Stimulated activated CD4-positive, alpha-beta T cell treated with anti-CD3 and anti-CD28 coated beads, Interleukin-2, amount 100 ng/mL, for 48 hours (primary cell): ENCODE measurements around the gene NPHS2.

Source experiments
- DNase-seq, 2 donors: peaks; one replicate each; pipeline ENCODE4 v3.0.0-alpha.2; 2020

The NPHS2 gene

DNA sequence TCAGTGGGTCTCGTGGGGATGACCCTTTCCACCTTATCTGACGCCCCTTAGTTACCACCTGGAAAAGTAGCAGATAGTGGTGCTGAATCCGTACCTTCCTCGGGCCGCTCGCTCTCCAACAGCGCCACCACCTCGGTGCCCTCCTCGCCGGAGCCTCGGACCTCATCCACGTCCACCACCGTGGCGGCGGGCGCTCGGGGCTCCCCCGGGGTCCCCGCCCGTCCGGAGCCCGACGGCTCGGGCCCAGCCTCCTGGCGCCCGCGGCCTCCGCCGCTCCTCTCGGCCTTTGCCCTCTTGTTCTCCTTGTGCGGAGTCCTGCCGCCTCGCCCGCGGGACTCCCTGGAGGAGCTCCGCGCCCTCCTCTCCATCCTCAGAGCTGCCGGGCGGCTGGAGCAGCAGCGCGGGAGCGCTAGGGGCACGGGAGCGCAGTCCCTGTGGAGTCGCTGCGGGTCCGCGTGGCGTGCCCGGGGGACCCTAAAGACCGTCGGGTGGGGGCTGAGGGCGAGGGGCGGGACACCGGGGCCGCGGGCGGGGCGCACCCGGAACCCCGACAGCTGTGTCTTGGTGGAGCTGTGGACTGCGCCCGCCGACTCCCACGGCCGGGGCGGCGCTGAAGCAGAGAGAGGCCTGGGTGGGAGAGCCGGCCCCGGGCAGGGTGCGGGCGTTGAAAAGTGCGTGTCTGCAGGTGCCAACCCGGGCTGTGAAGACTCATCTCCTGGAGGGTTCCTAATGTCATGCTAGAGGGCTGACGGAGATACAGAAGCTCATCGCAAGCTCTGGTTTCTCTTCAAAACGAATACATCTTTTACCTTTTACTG, at the start of gene NPHS2:
TSS of gene NPHS2 (minus strand) at position 452 of the 818 bp plus-strand sequence. CDS start at position 368, 84 bp downstream.
- DNase-seq = no peak

DNA sequence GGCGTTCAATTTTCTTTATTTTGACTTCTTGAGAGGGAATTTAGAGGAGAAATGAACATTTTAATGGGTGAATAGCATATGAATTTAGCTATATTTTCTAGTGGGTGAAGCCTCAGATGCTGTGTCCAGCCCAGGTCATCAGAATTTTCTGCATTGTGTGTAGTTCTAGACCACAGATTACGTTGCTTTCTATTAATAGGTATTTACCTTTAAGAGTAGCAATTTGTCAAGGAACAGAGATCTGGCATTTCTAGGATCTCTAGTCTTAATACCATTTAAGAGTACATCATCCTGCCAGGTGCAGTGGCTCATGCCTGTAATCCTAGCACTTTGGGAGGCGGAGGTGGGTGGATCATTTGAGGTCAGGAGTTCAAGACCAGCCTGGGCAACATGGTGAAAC, 36.6 kb upstream of the NPHS2 start:
- DNase-seq = no peak

DNA sequence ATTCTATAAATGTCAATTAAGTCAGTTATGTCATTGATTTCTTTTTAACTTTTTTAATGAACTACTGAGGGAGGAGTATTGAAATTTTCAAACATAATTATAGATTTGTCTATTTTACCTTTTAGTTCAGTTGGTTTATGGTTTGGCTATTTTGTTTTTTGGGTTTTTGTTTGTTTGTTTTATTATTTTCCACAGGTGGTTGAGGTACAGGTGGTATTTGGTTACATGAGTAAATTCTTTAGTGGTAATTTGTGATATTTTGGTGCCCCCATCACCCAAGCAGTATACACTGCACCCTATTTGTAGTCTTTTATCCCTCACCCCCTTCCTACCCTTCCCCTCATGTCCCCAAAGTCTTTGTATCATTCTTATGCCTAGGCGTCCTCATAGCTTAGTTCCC, 25.3 kb upstream of the NPHS2 start:
- no peak for DNase-seq

DNA sequence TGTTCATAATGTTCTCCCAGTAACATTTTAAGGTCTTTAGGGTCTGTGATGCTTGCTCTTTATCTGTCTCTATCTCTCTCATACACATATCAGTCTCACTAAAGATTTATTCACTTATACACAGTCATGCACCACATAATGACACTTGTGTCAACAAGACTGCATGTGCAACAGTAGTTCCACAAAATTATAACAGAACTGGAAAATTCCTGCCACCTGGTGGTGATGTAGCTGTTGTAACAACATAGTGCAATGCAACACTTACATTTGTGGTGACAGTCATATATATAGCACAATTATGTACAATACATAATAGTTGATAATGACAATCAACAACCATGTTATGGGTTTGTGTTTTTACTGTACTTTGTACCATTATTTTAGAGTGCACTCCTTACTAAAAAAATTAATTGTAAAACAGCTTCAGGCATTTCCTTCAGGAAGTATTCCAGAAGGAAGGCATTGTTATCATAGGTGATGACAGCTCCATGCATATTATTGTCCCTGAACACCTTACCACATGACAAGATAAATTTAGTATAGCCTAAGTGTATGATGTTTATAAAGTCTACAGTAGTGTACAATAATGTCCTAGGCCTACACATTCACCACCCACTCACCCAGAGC, 24.0 kb upstream of the NPHS2 start:
- no peak for DNase-seq

DNA sequence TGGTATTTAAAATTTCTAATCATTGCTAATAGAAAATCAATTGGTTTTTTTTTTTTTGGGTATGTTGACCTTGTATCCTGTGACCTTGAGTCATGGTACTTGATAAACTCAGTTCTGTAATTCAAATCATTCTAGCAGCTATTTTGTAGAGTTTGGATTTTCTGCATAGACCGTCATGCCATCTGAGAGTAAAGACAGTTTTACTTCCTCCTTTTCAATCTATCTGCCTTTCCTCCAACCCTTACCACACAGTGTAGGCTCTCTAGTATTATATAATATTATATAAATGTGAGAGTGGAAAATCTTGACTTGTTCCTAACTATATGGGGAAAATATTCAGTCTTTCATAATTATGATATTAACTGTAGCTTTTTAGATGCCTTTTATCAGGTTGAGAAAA, 22.9 kb upstream of the NPHS2 start:
- DNase-seq = no peak

DNA sequence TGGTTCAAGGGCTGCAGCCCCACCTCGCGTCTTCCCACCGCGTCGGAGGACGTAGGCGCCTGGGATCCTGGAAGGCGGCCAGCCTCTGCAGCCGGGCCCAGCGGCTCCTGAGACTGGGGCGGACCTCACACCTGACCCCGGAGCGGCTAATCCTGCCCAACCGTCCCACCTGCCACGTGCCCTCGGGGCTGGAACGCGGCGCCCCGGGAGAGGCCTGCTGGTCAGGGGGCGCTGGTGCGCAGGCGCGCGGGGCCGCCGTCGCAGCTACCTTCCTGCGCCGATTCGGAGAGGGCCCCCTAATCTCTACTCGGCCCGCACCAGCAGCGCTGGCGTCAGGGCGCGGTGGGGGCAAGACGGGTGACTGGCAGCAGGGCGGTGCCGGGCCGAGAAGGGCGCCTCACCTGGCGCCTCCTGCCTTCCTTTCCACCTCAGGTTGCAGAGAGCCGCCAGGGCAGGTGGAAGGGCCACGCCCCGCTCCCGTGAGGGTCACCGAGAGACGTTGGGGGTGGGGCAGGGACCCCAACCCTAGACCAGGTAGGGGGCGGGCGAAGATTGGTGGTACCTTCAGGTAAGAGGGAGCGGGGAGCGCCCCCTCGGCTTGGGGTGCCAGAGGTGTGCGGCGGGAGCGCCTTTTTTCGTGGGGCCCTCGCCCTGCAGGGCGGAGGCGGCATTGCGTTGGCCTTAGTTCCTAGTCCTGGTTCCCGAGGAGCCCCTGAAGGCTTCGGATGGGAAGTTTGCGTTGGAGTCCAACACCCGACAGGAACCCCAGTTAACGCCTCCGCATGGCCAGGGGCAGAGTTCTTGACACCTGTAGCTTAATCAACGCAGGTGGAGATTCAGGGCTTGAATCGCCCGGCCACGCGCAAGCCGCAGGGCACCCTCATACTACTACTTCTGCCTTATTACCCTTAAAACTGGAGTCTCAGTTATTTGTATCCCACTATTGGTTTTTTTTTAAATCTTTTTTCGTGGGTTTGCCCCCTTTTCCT, 16.1 kb upstream of the NPHS2 start, which contains the start of gene TDRD5:
TSS of gene TDRD5 (plus strand) at position 241 of the 989 bp plus-strand sequence. CDS start 784 bp downstream, outside the sequence.
- no peak for DNase-seq

DNA sequence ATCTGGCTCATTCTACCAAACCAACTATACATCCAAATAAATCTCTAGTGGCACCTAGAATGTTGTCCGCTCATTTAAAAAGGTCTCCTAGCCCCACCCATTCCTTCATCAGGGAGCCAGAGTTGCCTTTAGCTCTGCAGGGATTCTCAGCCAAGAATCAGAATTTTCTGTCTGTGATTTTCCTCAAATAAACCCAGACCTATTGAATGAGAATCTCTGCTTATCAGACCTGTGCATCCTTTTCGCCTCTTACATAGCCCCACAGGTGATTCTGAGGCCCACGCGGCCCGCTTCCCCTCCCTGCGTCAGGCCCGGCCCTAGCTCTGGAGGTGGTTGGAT, 15.5 kb upstream of the NPHS2 start:
- DNase-seq = no peak

DNA sequence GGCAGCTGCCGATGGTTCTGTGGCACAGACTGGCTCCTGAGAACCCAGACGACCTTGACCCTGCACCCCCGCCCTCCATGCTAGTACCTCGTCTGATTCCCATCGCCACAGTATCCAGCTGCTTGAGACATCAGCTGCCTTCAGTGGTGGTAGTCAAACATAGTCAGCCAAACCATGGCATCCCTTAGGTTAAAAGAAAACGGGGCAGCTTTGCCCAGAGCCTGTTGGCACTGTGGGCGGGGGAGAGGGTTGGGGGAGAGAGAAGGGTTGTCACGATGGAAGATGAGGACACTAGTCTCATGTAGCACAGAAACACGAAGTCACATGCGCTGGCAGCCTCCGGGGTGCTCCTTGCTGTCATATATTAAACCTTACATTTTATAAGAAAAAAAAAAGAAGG, 14.9 kb upstream of the NPHS2 start:
- no peak for DNase-seq

DNA sequence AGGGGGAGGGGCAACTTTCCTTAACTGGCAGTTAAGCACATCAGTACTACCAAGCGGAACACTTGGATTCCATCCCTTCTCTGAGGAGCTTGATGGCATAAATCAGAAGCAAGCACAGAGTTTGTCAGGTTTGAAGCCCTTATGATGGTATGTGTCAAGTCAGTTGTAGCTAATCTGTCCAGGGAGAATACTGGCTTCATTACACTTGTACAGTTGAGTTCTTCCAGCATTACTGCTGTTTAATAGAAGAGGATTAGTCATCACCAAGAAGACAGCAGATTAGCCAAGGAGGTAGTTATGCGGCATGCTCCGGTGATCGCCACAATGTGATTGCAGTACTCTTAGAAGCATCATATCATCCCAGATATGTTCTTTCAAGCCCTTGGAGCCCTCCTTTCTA, 13.8 kb upstream of the NPHS2 start:
- no peak for DNase-seq

DNA sequence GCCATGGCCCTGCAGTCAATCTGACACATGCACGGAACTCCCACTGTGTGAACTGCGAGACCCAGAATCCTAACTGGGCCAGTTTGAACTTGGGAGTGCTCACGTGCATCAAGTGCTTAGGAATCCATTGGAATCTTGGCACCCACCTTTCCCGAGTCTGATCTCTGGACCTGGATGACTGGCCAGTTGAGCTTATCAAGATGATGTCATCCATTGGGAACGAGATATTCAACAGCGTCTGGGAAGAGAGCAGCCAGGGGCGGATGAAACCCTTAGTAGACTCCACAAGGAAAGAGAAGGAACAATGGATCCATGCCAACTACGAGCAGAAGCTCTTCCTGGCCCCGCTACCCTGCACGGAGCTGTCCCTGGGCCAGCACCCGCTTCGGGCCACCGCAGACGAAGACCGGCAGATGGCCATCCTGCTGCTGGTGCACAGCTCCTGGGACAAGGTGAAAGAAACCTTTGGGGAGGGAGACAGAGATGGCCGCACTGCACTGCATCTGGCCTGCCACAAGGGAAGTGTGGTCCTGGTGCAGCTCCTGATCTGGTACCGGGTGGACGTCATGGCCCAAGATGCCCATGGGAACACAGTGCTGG, 12.8 kb upstream of the NPHS2 start:
- DNase-seq = no peak

DNA sequence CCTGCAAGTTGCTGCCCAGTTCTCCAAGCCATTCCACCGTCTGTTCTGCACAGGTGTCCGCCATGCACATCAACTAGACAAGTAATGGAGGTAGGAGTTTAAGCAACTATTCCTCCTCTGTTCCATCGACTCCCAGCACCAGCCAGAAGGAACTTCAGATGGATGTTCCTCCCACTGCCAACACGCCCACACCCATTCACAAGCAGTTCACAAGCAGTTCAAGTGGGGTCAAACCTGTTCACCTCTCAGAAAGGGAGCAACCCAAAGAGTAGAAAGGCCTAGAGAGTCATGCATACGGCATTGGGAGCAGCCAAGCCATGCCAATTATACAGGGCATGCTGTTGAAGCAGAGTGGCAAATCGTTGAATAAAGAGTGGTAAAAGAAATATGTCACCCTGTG, 11.6 kb upstream of the NPHS2 start:
- no peak for DNase-seq

DNA sequence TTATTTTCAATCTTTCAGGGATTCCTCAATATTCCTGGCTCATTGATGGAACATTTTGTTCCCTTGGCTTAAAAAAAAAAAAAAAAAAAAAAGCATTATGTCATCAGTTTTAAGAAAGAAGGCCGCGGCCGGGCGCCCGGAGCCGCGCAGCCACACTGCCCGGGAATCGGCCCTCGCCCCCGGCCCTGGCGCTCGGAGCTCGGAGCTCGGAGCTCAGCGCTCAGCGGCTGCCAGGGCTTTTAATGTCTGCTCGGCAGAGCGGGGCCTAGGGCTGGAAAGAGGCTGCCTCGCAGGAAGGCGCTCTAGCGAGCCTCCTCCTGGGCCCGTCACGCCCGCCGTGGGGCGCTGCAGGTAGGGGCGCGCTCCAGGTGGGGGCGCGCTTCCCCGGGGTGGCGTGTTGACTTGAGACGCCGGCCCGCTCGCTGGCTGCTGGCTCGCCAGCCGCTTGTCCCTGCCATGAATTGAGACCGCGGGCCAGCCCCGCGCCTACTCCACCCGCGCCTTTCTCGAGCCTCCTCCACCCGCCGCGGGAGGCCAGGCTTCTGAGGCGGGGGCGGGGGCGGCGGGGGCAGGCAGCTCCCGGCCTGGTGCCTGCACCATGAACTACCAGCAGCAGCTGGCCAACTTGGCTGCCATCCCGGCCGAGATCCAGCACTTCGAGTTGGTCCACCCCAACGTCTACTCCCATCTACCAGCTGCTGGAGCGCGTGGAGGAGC, 10.5 kb upstream of the NPHS2 start:
- DNase-seq = peak in 1 of 2 donors; percentile 12

DNA sequence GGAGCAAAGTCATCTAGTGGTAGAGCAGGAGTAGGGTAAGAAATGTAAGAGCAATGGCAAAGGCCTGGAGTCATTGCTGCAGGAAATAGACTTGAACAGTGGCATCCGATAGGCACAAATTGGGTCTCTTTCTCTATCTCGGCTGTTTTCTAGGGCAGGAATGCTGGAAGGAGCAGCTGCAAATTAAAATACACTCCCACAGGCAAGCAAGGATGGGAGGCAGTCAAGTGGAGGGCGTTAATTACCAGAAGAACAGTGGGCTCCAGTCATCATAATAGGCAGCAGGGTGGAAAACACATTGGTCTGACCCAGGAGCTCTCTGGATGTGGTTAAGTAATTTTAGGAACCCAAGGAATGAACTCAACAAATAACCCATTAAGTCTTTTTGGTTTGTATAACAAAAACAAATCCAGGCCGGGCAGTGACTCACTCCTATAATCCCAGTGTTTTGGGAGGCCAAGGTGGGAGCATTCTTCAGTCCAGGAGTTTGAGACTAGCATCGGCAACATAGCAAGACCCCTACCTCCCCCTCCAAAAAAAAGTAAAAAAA, 8.1 kb upstream of the NPHS2 start:
- DNase-seq = no peak

DNA sequence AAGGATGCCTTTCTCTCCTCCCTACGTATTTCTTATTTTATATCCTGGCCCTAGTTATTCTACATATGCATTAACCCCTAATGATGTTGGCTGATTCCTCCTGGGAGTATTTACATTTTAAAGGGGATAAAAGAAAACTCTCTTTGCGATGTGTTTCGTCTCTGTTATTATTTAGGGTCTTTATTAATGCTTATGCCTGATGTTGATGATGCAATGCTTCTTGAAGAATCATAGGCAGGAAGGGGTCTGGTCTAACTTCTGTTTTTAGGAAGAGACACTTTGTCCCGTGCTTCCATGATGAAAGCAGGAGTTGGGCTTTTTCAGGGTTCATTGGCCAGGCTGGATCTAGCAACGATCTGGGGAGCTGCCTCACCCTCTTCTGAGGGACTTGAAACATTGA, 761 bp upstream of the NPHS2 start:
- no peak for DNase-seq

DNA sequence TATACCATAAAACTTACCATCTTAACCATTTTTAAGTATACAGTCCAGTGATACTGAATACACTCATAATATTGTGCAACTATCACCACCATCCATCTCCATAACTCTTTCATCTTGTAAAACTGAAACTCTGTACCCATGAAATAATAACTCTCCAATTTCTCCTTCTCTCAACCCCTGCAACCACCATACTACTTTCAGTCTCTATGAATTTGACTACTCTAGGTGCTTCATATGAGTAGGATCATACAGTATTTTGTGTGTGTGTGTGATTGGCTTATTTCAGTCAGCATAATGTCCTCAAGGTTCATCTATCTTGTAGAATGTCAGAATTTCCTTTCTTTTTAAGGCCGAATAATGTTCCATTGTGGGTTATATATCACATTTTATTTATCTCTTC, 17.7 kb downstream of the NPHS2 start:
- no peak for DNase-seq

DNA sequence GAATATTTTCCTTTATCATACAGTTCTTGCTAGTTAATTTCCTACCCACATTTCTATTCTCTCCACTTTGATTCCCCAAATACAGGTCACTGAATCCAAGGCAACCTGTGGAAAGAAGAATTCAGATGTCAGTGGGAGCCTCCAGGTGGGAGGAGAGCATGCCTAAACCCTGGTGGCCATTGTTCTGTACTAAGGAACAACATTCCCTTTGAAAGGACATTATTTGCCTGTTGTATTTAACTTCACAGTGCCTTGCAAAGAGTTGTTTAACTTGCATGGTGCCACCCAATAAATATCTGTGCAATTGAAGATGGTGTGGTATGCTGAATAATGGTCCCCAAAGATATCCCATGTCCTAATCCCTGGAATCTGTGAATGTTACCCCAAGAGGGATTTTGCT, 21.3 kb downstream of the NPHS2 start:
- no peak for DNase-seq

DNA sequence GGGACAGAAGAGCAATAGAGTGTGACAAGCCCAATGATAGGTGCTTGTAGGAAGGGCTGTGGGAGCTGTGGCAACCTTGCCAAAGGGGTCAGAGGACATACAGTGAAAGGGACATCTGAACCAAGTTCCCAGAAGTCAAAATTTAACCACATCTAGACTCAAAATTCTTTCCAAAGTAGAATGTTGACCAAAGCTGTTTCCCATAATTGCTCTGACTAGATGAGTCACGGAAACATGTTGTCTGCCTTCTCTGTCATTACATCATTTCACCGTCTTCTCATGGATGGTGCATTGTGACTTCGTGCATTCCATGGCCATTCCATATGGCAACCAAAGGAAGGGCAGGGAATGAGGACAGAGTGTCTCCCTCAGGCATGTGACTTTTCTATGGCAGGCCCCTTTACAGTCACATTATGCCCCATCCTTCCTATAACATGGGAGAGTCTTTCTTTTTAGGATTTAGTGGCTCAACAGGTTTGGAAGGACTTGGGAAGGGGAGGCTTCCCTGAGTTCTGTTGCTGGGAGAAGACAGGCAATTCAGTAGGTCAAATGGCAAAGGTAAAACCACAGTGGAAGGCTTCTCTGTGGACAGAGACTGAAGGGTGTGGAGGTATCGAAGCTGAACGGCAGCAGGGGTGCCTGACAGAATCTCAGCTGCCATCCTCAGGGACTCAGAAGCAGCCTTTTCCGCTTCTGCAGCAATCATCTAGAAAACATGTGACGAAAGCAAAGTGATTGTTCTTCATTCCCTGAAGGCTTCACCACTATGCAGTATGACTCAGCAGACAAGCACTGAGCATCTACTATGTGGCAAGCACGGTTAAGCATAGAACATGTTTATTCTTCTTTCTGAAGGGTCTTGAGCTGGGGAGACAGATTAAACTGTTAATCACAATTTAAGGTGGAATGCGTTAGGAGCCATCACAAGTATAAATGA, 24.7 kb downstream of the NPHS2 start:
- no peak for DNase-seq

DNA sequence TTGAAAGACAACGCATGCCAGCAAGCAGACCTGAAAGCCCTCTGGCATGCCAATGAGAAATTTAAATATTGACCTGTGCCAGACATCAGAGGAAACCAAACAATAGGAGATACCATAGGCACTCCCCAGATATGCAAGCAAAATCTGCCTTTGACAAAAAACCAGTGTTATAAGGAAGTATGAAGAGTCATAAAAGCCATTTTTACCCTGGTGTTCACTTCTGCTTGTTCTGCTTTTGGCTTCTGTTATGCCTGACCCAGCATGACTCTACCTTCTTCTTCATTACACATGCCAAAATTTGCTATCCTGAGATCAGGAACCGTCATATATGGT, 26.4 kb downstream of the NPHS2 start:
- DNase-seq = no peak

DNA sequence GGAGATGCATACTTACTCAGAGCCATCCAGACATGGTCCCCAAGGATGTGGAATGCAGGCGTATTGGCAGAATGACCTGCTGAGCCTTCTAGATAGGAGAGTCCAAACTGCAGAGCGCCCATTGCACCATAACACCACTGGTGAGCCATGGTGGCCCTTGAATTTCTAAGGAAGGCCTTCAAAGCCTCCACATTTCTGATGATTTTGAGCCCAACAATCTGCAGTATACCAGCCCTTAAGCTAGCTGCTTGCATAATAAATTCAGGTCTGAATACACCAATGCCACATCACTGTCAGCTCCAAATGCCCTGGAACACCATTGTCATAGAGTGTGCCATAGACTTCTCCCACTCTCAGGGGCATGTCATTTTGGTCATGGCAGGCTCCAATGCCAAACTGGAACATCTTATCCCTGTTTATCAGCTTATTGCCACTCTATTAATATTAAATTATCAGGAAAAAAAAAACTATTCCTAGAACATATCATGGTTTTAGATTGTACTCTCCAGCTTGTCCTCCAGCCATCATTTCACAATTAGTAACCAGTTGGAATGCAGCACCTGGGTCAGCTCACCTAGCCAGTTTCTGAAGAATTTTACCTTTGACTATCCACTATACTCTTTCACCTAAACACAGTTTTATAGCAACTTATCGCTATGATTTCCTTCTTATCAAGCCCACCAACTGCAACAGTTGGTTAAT, 26.9 kb downstream of the NPHS2 start:
- no peak for DNase-seq

DNA sequence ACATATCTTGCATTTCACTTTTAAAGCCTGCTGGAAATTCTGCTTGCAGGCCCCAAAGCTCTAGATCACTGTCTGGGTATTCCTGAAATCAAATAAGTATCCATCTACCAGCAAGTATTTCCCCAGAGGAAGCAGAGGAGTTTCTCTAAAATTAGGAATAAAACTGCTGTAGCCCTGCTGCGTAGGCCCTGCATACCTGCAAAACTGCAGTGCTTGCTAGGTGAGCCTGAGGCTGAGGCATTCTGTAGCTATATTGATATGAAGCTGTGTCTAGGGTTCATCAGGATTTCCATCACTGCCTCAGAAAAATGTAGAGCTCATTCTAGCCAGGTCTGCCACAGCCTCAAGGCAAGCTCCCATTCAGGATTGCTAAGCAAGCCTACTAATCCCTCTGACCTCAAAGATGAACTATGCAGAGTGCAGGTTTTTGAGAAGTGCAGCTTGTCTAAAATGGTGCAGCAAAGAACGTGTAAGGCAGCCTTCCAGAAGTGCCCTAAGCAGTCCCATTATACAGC, 28.7 kb downstream of the NPHS2 start:
- DNase-seq = no peak
